Left lung (tissue), 10 donors: ENCODE results near the gene GDPD5. TPM values are rescaled to one million over a fixed set of nuclear protein-coding genes. Genes with fewer than 3 reads are reported as not detected.
A peak's percentile ranks its signal among the peaks of the same experiment; 100 is the strongest.
"Not testable (repeated sequence)": the region's sequence is repeated elsewhere in the genome, so short reads cannot be mapped to it uniquely, and the experiment has no call there.

Experiments
- ATAC-seq: fragments of 200-7000 bp; cut with Tn5 transposase; one replicate; pipeline ENCODE4 v1.9.1; 2020; ENCODE audit warnings: moderate library complexity
- DNase-seq, 4 donors: peaks; one replicate each; pipeline ENCODE4 v3.0.0-alpha.2; 2013 to 2020
- H3K27ac ChIP-seq, 2 donors: fragments of 200-600 bp; sonication (generic) in 1 of 2; one replicate each; pipeline versions ENCODE4 v1.5.0 to v1.8.0; 2020 to 2021
- H3K27me3 ChIP-seq, 2 donors: fragments of 200-600 bp; sonication (generic) in 1 of 2; one replicate each; pipeline versions ENCODE4 v1.5.0 to v1.8.0; 2020 to 2021
- H3K36me3 ChIP-seq, 2 donors: fragments of 200-600 bp; sonication (generic) in 1 of 2; one replicate each; pipeline versions ENCODE4 v1.5.0 to v1.8.0; 2020 to 2021
- H3K4me1 ChIP-seq, 2 donors: fragments of 200-600 bp; one replicate each; pipeline ENCODE4 v1.8.0; 2021
- H3K4me3 ChIP-seq, 2 donors: fragments of 200-600 bp; sonication (generic) in 1 of 2; one replicate each; pipeline versions ENCODE4 v1.5.0 to v1.8.0; 2020 to 2021; ENCODE audit warnings: mild to moderate bottlenecking in 1 of 2
- H3K9me3 ChIP-seq, 2 donors: fragments of 200-600 bp; sonication (generic) in 1 of 2; one replicate each; pipeline versions ENCODE4 v1.5.0 to v1.8.0; 2020 to 2021
- intact Hi-C, 2 donors: fragments of 100-400 bp; cut with DNase I; formaldehyde crosslinking; loops; one replicate each; pipeline versions ENCODE4 v1.11.2 to v1.14.2; 2022
- polyA plus RNA-seq, 6 donors: library from polyadenylated mRNA; unstranded; fragments of 120-200 nt; gene quantifications; one replicate each; pipeline ENCODE4 v1.2.1, GENCODE V29; 2013; ENCODE audit not compliant: insufficient read length in 6 of 6
- total RNA-seq, 2 donors: library from RNA; stranded (reverse); fragmentation: NEBNext Ultra II Directional; extraction: Animal tissue kit (Norgen Biotek cat#: 25700); gene quantifications; one replicate each; pipeline ENCODE4 v1.2.1, GENCODE V29; 2021
- TF ChIP-seq, protein P1 (sequence below), 2 donors: fragments of 200-600 bp; sonication (generic) in 1 of 2; IDR thresholded peaks; one replicate each; pipeline versions ENCODE4 v1.5.0 to v1.8.0; 2021; ENCODE audit warnings: antibody characterized with exemption in 2 of 2
- donor health status: DM: no; HTN: yes; CAD: no.
- donor health status: DM: no; HTN: no; CAD: no.

GDPD5 gene
- total and polyA plus RNA-seq, 8 donors: 10.5 to 34.8 (median 27.6) TPM

DNA sequence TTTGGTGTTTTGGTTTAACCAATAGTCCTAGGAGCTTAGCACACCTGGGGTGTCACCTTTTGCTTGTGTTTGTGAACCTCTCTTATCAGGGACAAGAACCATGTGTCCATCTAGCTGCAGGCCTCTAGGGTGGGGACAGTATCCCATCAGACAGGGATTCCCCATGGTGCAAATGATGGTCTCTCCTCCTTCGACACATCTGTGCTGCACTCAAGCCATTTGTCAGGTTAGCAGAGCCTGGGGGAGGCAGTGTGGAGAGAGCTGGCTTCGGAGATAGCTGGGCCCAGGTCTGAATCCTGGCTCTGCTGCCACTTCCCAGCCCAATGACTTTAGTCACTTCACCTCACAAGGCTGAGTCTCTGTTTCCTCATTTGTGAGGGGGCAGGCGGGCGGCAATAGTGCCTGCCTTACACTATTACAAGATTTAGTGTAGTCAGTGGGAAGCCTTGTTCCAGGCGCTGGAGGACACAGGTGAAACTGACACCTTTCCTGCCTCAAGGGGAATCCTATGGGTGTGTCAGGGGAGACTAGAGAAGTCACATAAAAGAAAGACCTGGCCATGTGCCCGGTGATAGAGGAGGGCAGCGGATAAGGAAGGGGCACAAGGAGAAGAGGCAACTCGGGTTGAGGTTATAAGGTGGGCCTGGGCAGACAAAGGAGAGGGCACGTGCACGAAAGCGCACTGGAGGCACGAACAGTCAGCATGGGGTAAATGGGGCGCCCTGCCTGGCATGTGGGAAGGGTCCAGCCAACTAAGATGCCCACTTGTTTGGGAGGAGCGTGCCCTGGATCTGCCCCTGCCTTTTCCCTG lies 105.3 kb downstream of the GDPD5 start:
- no peaks in the 10 kb centered on the region for H3K9me3 ChIP-seq
- DNase-seq (no peak), ATAC-seq (no peak)
- H3K27ac ChIP-seq: peak overlapping the region; percentile 19 to 77
- TF ChIP-seq, protein P1, sequence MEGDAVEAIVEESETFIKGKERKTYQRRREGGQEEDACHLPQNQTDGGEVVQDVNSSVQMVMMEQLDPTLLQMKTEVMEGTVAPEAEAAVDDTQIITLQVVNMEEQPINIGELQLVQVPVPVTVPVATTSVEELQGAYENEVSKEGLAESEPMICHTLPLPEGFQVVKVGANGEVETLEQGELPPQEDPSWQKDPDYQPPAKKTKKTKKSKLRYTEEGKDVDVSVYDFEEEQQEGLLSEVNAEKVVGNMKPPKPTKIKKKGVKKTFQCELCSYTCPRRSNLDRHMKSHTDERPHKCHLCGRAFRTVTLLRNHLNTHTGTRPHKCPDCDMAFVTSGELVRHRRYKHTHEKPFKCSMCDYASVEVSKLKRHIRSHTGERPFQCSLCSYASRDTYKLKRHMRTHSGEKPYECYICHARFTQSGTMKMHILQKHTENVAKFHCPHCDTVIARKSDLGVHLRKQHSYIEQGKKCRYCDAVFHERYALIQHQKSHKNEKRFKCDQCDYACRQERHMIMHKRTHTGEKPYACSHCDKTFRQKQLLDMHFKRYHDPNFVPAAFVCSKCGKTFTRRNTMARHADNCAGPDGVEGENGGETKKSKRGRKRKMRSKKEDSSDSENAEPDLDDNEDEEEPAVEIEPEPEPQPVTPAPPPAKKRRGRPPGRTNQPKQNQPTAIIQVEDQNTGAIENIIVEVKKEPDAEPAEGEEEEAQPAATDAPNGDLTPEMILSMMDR (IDR thresholded peaks at IDR 0.05): no peak
- peaks cover 0 to 14% of the 10 kb centered on the region in 2 donors for H3K36me3 ChIP-seq
- intact Hi-C loops: no loop called here
- no peak overlapping the region for H3K4me3 ChIP-seq
- H3K4me1 ChIP-seq: peaks cover 0 to 6% of the 10 kb centered on the region in 2 donors
- H3K27me3 ChIP-seq: no peaks in the 10 kb centered on the region

DNA sequence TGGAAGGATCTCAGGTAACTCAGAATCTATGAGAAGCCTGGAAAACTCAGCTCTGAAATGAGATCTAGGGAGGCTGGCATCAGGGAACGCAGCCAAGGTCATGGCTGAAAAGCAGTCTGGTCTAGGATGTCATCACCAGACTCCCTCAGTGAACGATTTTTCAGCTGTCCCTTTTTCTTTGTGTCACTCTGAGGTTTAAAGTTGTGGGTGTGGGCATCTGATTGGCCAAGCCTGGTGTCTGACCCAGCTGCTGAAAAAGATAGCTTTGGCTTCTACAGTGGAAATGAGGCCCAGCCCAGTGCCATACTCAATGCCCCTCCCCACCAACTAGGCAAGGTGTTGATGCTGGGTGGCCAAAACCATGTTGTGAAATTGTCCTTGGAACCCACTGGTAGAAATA lies 111.9 kb downstream of the GDPD5 start:
- Histone ChIP-seq H3K27ac (no peak overlapping the region), H3K27me3 (no peaks in the 10 kb centered on the region), H3K36me3 (peaks cover 0 to 43% of the 10 kb centered on the region in 2 donors), H3K9me3 (no peaks in the 10 kb centered on the region), H3K4me3 (no peak overlapping the region), H3K4me1 (peaks cover 0 to 4% of the 10 kb centered on the region in 2 donors)
- ATAC-seq (no peak), DNase-seq (no peak)
- intact Hi-C loops: no loop called here
- TF ChIP-seq, protein P1 (IDR thresholded peaks at IDR 0.05): no peak

DNA sequence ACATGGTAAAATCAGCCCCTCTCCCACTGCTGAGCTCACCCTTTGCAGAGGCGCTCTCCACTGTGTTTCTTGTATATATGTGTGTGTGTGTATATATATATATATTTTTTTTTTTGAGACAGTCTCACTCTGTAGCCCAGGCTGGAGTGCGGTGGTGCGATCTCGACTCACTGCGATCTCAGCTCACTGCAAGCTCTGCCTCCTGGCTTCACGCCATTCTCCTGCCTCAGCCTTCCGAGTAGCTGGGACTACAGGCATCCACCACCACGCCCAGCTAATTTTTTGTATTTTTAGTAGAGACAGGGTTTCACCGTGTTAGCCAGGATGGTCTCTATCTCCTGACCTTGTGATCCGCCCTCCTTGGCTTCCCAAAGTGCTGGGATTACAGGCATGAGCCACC lies 112.6 kb downstream of the GDPD5 start:
- H3K4me3 ChIP-seq, intact Hi-C loops, H3K9me3 ChIP-seq, H3K27ac ChIP-seq, DNase-seq, H3K27me3 ChIP-seq, H3K4me1 ChIP-seq, ATAC-seq: not testable (repeated sequence)
- peaks cover 0 to 49% of the 10 kb centered on the region in 2 donors for H3K36me3 ChIP-seq

DNA sequence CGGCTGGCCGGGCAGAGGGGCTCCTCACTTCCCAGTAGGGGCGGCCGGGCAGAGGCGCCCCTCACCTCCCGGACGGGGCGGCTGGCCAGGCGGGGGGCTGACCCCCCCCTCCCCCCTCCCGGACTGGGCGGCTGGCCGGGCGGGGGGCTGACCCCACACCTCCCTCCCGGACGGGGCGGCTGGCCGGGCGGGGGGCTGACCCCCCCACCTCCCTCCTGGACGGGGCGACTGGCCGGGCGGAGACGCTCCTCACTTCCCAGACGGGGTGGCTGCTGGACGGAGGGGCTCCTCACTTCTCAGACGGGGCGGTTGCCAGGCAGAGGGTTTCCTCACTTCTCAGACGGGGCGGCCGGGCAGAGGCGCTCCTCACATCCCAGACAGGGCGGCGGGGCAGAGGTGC lies 115.8 kb downstream of the GDPD5 start:
- peaks cover 0 to 18% of the 10 kb centered on the region in 2 donors for H3K4me1 ChIP-seq
- ATAC-seq, H3K4me3 ChIP-seq, intact Hi-C loops, H3K27me3 ChIP-seq, H3K9me3 ChIP-seq, H3K27ac ChIP-seq, DNase-seq: not testable (repeated sequence)
- H3K36me3 ChIP-seq: peaks cover 0 to 79% of the 10 kb centered on the region in 2 donors

DNA sequence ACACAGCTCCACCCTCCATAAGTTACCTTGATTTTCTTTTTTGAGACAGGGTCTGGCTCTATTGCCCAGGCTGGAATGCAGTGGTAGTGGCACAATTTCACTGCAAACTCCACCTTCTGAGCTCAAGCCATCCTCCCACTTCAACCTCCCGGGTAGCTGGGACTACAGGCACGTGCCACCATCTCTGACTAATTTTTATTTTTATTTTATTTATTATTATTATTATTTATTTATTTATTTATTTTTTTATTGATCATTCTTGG lies 116.9 kb downstream of the GDPD5 start:
- peaks cover 0 to 81% of the 10 kb centered on the region in 2 donors for H3K36me3 ChIP-seq
- intact Hi-C loops: no loop called here
- TF ChIP-seq, protein P1 (IDR thresholded peaks at IDR 0.05): no peak

DNA sequence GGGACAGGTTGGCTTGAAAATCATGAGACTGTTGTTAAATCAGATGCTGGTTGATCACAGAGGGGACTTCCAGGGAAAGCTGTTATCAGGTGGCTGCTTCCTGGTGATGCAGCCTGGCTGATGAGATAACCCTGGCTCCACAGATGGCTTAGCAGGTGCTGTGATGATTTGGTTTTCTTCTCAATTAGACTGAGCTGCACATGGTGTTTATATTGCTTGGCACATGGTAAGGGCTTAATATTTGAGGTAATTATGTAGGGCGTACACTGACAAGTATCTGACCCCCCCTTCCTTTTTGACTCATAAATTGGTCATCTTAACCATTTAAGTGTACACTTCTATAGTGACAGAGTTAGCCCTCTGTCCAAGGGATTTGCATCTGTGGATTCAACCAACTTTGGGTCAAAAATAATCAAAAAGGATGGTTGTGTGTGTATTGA lies 119.4 kb downstream of the GDPD5 start:
- no peak for DNase-seq
- H3K27ac ChIP-seq: no peak overlapping the region
- intact Hi-C loops: no loop called here
- no peak for ATAC-seq
- peaks cover 0 to 81% of the 10 kb centered on the region in 2 donors for H3K36me3 ChIP-seq
- peaks cover 13 to 54% of the 10 kb centered on the region in 2 donors for H3K4me1 ChIP-seq
- H3K27me3 ChIP-seq: no peaks in the 10 kb centered on the region
- no peak overlapping the region for H3K4me3 ChIP-seq
- TF ChIP-seq, protein P1 (IDR thresholded peaks at IDR 0.05): no peak
- H3K9me3 ChIP-seq: no peaks in the 10 kb centered on the region

More for the DNA sequence above, 116.9 kb downstream of the GDPD5 start:
- DNase-seq (no peak), ATAC-seq (no peak)
- Histone ChIP-seq H3K27me3 (no peaks in the 10 kb centered on the region), H3K9me3 (no peaks in the 10 kb centered on the region), H3K27ac (no peak overlapping the region), H3K4me1 (peaks cover 0 to 29% of the 10 kb centered on the region in 2 donors), H3K4me3 (no peak overlapping the region)
